Heart right ventricle (tissue), 16 donors: Measurements from ENCODE around the gene PDIA6. TPM values are rescaled to one million over a fixed set of nuclear protein-coding genes. Genes with fewer than 3 reads are reported as not detected.

ENCODE experiments used
- ATAC-seq, 8 donors: fragments of 200-7000 bp; cut with Tn5 transposase; one replicate each; pipeline ENCODE4 v1.9.1; 2020; ENCODE audit warnings: mild to moderate bottlenecking in 8 of 8, moderate library complexity in 8 of 8, moderate number of reproducible peaks in 1 of 8
- DNase-seq, 2 donors: peaks; one replicate each; pipeline ENCODE4 v3.0.0-alpha.2; 2020
- H3K27ac ChIP-seq, 10 donors: fragments of 200-600 bp; sonication (generic) in 2 of 10; one replicate each; pipeline versions ENCODE4 v1.5.0 to v1.8.0; 2020 to 2022; ENCODE audit warnings: mild to moderate bottlenecking in 3 of 10
- H3K27me3 ChIP-seq, 7 donors: fragments of 200-600 bp; one replicate each; pipeline ENCODE4 v1.8.0; 2021 to 2022; ENCODE audit warnings: mild to moderate bottlenecking in 2 of 7
- H3K36me3 ChIP-seq, 9 donors: fragments of 200-600 bp; sonication (generic) in 1 of 9; one replicate each; pipeline versions ENCODE4 v1.5.0 to v1.8.0; 2020 to 2022; ENCODE audit warnings: mild to moderate bottlenecking in 2 of 9
- H3K4me1 ChIP-seq, 9 donors: fragments of 200-600 bp; sonication (generic) in 1 of 9; one replicate each; pipeline versions ENCODE4 v1.5.0 to v1.8.0; 2020 to 2022; ENCODE audit warnings: mild to moderate bottlenecking in 4 of 9
- H3K4me3 ChIP-seq, 10 donors: fragments of 200-600 bp; sonication (generic) in 2 of 10; one replicate each; pipeline versions ENCODE4 v1.5.0 to v1.8.0; 2020 to 2022; ENCODE audit warnings: mild to moderate bottlenecking in 7 of 10, moderate library complexity in 2 of 10
- H3K9me3 ChIP-seq, 11 donors: fragments of 200-600 bp in 10 of 11; sonication (generic) in 2 of 11; one replicate each; pipeline versions ENCODE4 v1.5.0 to v1.8.0; 2013 to 2022; ENCODE audit warnings: mild to moderate bottlenecking in 2 of 11, control low read depth in 1 of 11, moderate library complexity in 1 of 11
- WGBS, 2 donors: extraction: QIAGEN DNeasy Blood & Tissue Kit; methylation state at CpG; one replicate each; pipeline ENCODE4 v1.1.7; 2013; ENCODE audit warnings: inconsistent platforms in 1 of 2; 5-methylcytosine and 5-hydroxymethylcytosine counted together
- intact Hi-C, 10 donors: fragments of 100-400 bp; cut with DNase I; formaldehyde crosslinking; loops; one replicate each; pipeline versions ENCODE4 v1.11.1 to v1.14.2; 2022
- polyA plus RNA-seq, 2 donors: library from polyadenylated mRNA; stranded (reverse); fragments of 200-250 nt; gene quantifications; one replicate each; pipeline ENCODE4 v1.2.3, GENCODE V29; 2013
- total RNA-seq, 10 donors: library from RNA; stranded (reverse); fragmentation: NEBNext Ultra II Directional in 3 of 10; extraction: Animal tissue kit (Norgen Biotek cat#: 25700) in 3 of 10; gene quantifications; one replicate each; pipeline versions ENCODE4 v1.2.1 to v1.2.4, GENCODE V29; 2021 to 2023
- TF ChIP-seq, protein P1 (sequence below), 9 donors: fragments of 200-600 bp; sonication (generic) in 2 of 9; IDR thresholded peaks; one replicate each; pipeline versions ENCODE4 v1.5.0 to v1.8.0; 2021 to 2022; ENCODE audit warnings: antibody characterized with exemption in 9 of 9, mild to moderate bottlenecking in 5 of 9, moderate library complexity in 1 of 9
- donor health status: Arrhythmogenic right ventricular cardiomyopathy.
- donor health status: ischemic (EF 13 %, LVEDD 7.1; RV severe dilation, severe dysfunction).
- donor health status: healthy with polysubstance abuse.
- donor health status: DM: no; HTN: yes; CAD: no.
- donor health status: DM: no; HTN: no; CAD: no.
- donor health status: ischemic (EF 25% LVEDD 6.9; RV normal size, moderate dysfunction).
- donor health status: ischemic (EF 25% LVEDD 5.7; RV mildly dilated, moderate dysfunction).
- donor health status: healthy.
- donor health status: DM: yes; HTN: yes; CAD: no.
- donor health status: Ischemic cardiomyopathy.
- donor health status: ischemic (EF 35%, LVEDD 5.7; RV mildly dilated, moderate dysfunction).
- donor health status: nonischemic (EF 11% LVEDD 7.7; RV severe dilation, severe dysfunction).
- donor health status: DM: yes; HTN: yes; CAD: no.
- donor health status: PGD.
- donor health status: ischemic (EF 29% LVEDD 5.4; RV normal size, mild dysfunction).
- donor health status: nonischemic (EF 23%, LVEDD 6.1; RV moderate dilation, normal function).

The PDIA6 gene
- total and polyA plus RNA-seq, 12 donors = 24.7 to 317 (median 107) TPM

DNA sequence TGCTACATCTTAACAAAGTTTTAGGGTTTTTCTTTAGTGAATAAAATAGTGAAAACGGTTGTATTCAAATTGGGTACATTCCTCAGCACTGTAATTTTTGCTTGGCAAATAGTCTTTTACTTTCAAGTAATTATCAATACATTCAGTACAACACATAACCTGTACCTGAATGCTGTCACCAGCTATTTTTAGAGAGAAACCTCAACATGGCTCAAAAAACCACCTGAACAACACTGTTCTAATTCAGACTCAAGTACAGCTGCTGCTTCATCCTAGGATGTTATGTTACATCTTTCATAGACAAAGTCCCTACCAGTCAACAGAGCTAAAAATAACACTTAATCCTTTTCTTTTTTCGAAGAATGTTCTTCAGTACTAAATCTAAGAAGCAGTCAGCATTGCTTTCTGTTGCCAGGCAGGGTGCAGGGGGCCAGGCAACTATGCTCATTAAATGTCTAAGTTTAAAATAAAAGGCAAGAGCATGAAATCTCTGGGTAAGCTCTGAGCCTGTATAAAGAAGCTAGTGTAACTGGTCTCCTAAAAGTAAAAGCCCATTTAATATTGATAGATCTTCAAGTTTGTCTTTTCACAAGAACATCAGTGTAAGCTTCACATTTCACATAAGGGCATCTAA, 20.5 kb downstream of the PDIA6 start:
- Histone ChIP-seq H3K36me3 (peaks cover 0 to 100% (median 73%) of the 10 kb centered on the region in 9 donors), H3K4me3 (no peak overlapping the region), H3K4me1 (peaks cover 0 to 14% (median 0%) of the 10 kb centered on the region in 9 donors), H3K9me3 (no peaks in the 10 kb centered on the region), H3K27ac (no peak overlapping the region), H3K27me3 (no peaks in the 10 kb centered on the region)
- intact Hi-C loops = no loop called here
- 65% methylated on average over 2 of the region's 2 CpGs for WGBS, 2 donors
- DNase-seq (no peak), ATAC-seq (peak in 1 of 8 donors; percentile 53)
- TF ChIP-seq, protein P1, sequence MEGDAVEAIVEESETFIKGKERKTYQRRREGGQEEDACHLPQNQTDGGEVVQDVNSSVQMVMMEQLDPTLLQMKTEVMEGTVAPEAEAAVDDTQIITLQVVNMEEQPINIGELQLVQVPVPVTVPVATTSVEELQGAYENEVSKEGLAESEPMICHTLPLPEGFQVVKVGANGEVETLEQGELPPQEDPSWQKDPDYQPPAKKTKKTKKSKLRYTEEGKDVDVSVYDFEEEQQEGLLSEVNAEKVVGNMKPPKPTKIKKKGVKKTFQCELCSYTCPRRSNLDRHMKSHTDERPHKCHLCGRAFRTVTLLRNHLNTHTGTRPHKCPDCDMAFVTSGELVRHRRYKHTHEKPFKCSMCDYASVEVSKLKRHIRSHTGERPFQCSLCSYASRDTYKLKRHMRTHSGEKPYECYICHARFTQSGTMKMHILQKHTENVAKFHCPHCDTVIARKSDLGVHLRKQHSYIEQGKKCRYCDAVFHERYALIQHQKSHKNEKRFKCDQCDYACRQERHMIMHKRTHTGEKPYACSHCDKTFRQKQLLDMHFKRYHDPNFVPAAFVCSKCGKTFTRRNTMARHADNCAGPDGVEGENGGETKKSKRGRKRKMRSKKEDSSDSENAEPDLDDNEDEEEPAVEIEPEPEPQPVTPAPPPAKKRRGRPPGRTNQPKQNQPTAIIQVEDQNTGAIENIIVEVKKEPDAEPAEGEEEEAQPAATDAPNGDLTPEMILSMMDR (IDR thresholded peaks at IDR 0.05) = no peak

DNA sequence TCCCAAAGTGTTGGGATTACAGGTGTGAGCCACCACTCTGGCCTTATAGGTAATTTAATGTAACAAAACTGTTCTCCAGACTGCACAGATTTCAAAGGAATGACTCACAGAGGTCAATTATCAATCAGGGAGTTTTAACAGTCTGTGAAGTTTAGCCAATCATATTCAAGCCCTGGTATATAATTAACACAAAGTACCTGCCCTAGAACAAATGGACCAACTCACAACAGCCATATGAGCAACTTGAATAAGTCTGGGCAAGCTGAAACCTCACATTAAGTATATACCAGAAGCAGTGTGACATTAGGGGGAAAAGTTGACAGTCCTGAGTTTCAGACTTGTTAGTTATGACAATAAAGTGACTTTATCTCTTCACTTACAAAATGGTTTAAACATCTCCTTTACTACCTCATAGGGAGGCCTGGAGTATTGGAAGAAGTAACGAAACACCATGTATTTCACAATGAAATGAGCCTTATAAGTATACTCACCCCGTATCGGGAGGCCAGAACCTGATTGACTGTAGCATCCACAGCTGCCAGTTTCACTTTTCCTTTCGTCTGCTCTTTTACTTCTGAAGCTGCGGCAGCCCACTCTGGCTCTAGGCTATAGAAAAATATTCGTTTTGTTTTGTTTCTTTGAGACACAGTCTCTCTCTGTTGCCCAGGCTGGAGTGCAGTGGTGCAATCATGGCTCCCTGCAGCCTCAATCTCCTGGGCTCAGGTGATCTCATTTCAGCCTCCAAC, 22.2 kb downstream of the PDIA6 start:
- intact Hi-C loops = no loop called here
- WGBS, 2 donors = 92 to 95% methylated on average over 6 of the region's 6 CpGs

DNA sequence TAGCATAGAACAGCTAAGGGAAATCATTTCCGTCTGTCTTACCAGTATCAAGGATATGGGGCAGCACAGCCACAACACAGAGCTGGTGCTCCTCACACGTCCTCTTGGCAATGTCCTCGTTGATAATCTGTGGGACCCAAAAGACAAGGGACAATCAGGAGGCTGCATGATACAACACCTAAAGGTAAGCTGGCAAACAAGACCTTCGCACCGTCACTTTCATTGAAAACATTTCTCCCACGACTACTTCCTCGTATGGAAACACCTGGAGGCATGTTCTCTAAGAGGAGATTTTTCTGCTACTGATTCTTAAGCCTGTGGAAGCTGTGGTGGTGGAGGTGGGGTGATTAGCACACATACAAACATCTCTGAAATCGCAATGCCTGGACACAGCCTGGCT, 23.7 kb downstream of the PDIA6 start:
- H3K9me3 ChIP-seq = no peaks in the 10 kb centered on the region
- intact Hi-C loops = no loop called here
- no peak overlapping the region for H3K27ac ChIP-seq
- WGBS, 2 donors = 75 to 80% methylated on average over 8 of the region's 8 CpGs
- TF ChIP-seq, protein P1 (IDR thresholded peaks at IDR 0.05) = no peak
- no peaks in the 10 kb centered on the region for H3K27me3 ChIP-seq
- H3K36me3 ChIP-seq = peaks cover 0 to 100% (median 76%) of the 10 kb centered on the region in 9 donors
- H3K4me3 ChIP-seq = no peak overlapping the region
- peaks cover 0 to 19% (median 0%) of the 10 kb centered on the region in 9 donors for H3K4me1 ChIP-seq
- ATAC-seq (no peak), DNase-seq (no peak)

More for the DNA sequence above, 22.2 kb downstream of the PDIA6 start:
- TF ChIP-seq, protein P1 (IDR thresholded peaks at IDR 0.05) = no peak
- Histone ChIP-seq H3K27me3 (no peaks in the 10 kb centered on the region), H3K9me3 (no peaks in the 10 kb centered on the region), H3K27ac (no peak overlapping the region), H3K4me3 (no peak overlapping the region), H3K4me1 (peaks cover 0 to 18% (median 0%) of the 10 kb centered on the region in 9 donors), H3K36me3 (peaks cover 0 to 99% (median 73%) of the 10 kb centered on the region in 9 donors)
- ATAC-seq (no peak), DNase-seq (no peak)

DNA sequence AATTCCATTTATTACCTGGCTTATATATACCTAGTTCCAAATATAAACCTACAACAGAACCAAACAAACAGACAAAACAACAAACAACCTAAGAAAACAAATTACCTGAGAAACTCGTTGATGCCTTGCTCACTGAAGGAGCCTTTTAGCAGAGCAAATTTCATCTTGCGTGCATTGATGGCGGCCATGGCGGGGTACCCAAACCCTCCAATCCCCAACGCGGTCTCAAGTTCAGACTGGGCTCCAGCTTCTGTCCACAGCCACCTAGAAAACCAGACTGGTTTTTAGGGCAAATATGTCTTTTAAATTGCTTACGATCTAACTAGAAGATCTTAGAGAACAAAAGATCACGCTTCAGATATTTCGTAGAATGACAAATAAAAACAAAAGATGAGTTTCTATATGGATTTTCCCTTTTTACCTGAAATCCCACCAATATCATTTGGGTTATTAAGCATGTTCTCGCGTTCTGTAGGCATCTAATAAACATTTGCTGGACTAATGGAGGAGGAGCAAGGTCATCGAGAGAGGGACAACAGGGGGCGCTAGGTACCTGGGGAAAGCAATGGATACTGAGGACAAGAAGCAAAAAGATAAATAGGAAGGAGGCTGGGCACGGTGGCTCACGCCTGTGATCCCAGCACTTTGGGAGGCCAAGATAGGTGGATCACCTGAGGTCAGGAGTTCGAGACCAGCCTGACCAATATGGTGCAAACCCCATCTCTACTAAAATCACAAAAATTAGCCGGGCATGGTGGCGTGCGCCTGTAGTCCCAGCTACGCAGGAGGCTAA, 25.2 kb downstream of the PDIA6 start:
- H3K9me3 ChIP-seq = no peaks in the 10 kb centered on the region
- no peaks in the 10 kb centered on the region for H3K27me3 ChIP-seq
- H3K4me3 ChIP-seq = no peak overlapping the region
- peaks cover 0 to 100% (median 73%) of the 10 kb centered on the region in 9 donors for H3K36me3 ChIP-seq
- no peak for ATAC-seq
- H3K27ac ChIP-seq = no peak overlapping the region
- intact Hi-C loops = no loop called here
- no peak for DNase-seq
- 91 to 92% methylated on average over 20 of the region's 20 CpGs for WGBS, 2 donors
- peaks cover 0 to 15% (median 0%) of the 10 kb centered on the region in 9 donors for H3K4me1 ChIP-seq
- TF ChIP-seq, protein P1 (IDR thresholded peaks at IDR 0.05) = peak in 3 of 9 donors; percentile 15 to 30 (median 30)
